T47D (cell line): ENCODE results near the gene WDR26.
"Not testable (repeated sequence)": the region's sequence is repeated elsewhere in the genome, so short reads cannot be mapped to it uniquely, and the experiment has no call there.

Experiments
- DNase-seq, 2 experiments: peaks; one replicate each; pipeline versions ENCODE4 v3.0.0 to v3.0.0-alpha.2; 2011 to 2012; ENCODE audit warnings: low read depth in 1 of 2, low spot score in 1 of 2
- JUND ChIP-seq: IDR thresholded peaks from 2 replicates; pipeline ENCODE4 v1.6.1; 2012; ENCODE audit warnings: low read depth
- in situ Hi-C: cut with HindIII; loops from 2 replicates; pipeline ENCODE4 v1.10.0; 2016; ENCODE audit warnings: low sequenced_read_pairs, low pct_unique_long_range_greater_than_20kb

WDR26 gene

GRCh38 chr1:224430511-224431113 lies 4.0 kb downstream of the WDR26 start:
- TF ChIP-seq JUND = no peak
- no peak for DNase-seq
- in situ Hi-C loops = no loop called here

DNA sequence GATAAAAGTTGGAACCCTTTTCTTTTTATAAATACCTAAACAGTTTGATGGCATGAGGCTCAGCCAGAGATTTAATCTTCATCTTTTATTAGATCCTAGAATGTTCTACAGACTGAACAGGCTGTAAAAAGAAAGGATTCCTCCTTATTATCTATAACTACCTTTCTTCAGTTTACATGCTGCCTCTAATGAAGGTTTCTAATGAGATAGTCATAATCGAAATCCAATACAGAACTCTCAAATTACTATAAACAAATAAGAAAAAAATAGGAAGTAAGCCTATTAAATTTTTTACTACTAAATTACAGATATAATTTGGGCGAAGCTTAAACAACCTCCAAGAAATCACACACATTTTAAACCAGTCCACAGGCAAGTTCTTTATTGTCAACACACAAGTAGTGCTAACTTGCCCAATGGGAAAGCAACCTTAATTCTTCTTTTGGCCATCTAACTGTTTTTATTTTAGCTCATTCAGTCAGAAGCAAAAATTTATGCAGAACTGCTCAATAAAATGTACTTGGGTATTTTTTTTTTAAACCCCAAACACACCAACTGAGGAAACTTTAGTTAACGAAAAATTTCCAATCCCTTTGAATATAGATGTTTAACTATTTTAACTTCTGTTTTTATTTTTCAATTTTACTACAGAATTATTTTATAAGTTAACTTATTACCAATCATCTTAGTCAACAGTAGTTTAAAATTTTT lies 4.8 kb downstream of the WDR26 start:
- in situ Hi-C loops = no loop called here
- DNase-seq = no peak
- TF ChIP-seq JUND = no peak

DNA sequence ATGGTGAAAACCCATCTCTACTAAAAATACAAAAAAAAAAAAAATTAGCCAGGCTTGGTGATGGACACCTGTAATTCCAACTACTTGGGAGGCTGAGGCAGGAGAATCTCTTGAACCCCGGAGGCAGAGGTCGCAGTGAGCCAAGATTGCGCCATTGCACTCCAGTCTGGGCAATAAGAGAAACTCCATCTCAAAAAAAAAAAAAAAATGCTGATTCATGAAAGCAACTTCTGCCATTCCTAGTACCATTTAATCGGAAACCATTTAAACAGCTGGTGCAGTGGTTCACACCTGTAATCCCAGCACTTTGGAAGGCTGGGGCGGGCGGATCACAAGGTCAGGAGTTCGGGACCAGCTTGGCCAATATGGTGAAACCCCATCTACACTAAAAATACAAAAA lies 5.9 kb downstream of the WDR26 start:
- DNase-seq, in situ Hi-C loops: not testable (repeated sequence)

DNA sequence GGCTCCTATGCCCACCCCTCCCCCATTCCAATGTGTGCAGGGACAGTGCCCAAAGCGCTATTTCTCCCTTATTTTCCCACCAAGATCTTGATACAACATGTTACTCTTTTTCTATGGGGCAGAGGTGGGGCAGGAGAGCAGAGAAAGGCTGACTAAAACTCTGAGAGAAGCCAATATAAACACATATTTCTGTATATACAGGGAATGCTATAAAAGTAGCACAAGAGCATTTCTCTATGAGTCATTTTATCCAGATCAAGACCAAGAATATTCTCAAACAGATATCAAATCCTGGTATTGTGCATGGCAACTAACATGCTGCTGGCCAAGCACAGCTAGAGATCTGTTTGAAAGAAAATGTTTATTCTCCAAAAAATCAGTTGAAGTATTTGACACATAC lies 7.3 kb downstream of the WDR26 start:
- DNase-seq = no peak
- in situ Hi-C loops = no loop called here
- no peak for TF ChIP-seq JUND

DNA sequence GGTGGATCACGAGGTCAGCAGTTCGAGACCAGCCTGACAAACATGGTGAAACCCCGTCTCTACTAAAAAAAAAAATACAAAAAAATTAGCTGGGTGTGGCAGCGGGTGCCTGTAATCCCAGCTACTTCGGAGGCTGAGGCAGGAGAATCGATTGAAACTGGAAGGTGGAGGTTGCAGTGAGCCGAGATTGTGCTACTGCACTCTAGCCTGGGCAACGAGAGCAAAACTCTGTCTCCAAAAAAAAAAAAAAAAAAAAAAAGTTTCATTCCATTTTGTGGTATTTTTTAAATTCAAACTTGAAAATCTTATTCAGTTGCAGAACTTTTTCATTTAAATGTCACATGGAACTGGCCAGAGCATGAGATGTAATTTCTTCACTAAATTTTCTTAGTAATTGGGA lies 7.7 kb downstream of the WDR26 start:
- in situ Hi-C loops, DNase-seq: not testable (repeated sequence)

DNA sequence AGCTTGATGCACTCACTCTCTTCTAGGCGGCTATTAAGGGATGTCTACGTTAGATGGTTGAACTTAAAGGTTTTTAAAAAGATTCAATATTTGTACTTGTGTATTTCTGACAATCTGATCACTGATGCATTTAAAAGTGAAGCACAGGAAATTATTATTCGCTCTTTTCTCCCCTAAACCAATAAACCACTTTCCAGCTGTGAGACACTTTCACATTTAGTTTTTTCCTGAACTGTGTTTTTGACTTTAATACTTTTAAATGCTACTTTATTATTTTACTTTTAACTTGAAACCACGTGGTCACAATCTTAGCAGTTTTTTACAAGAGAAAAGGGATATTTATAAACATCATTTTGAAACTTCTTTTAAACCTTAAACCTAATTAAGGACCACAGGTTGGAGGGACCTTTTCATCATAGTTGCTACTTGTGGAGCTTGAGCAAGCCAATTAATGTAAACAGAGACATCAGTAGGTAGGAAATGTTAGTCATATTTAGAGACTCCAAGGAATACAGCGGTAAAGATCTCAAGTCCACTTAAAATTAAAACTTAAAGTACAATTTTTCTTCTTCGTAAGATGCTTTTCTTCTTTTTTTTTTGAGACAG lies 9.2 kb downstream of the WDR26 start:
- no peak for DNase-seq
- in situ Hi-C loops = no loop called here
- TF ChIP-seq JUND = no peak

GRCh38 chr1:224420106-224420505 lies 14.5 kb downstream of the WDR26 start:
- in situ Hi-C loops = no loop called here
- TF ChIP-seq JUND = no peak
- no peak for DNase-seq

GRCh38 chr1:224411766-224412165 lies 22.8 kb downstream of the WDR26 start:
- no peak for TF ChIP-seq JUND
- DNase-seq = no peak
- in situ Hi-C loops = no loop called here

- in situ Hi-C loops = no loop called here
- no peak for DNase-seq
- TF ChIP-seq JUND = no peak
Measured at GRCh38 chr1:224408294-224408590, 26.4 kb downstream of the WDR26 start.

DNA sequence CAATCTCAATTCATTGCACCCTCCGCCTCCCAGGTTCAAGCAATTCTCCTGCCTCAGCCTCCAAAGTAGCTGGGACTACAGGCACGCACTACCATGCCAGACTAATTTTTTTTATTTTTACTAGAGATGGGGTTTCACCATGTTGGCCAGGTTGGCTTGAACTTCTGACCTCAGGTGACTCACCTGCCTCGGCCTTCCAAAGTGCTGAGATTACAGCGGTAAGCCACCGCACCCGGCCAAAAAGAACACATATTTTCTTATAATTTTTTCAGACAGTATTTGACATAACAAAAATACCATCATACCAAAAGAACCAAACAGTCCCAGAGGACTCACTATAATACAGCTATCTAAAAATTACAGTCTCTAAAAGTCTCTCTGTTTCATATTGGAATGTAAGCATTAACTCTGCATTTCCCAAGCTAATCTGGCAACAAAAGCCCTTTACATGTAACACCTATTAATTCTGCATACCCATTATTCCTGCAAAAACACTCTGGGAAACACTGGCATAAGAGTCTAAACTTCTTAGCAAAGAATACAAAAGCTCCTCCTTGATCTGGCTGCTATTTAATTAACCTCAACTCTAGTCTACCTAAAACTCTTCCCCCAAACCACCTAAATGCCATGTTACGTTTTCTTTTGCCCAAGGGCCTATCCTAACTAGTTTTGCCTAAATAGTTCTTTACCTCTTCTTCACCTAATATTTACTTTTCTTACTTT lies 26.9 kb downstream of the WDR26 start:
- TF ChIP-seq JUND = no peak
- DNase-seq = peak in 1 of 2 experiments; percentile 51
- in situ Hi-C loops = no loop called here

- in situ Hi-C loops = no loop called here
- TF ChIP-seq JUND = no peak
- DNase-seq = no peak
Measured at GRCh38 chr1:224406216-224406615, 28.4 kb downstream of the WDR26 start.

DNA sequence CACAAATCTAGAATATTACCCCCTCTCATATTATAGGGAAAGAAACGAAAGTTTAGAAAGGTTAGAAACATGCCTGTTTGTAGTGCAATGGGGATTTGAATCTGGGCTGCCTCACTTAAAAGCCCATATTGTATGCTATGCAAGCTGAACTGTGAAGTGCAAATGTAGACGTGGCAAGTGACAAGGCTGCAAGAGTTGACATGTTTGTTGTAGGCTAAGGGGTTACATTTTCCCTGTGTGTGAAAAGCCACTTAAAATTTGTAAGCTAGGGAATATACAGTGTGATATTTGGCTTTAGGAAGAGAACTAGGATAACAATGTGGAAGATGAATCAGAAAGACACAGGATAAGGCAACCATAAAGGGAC lies 29.0 kb downstream of the WDR26 start:
- TF ChIP-seq JUND = no peak
- in situ Hi-C loops = no loop called here
- DNase-seq = no peak

DNA sequence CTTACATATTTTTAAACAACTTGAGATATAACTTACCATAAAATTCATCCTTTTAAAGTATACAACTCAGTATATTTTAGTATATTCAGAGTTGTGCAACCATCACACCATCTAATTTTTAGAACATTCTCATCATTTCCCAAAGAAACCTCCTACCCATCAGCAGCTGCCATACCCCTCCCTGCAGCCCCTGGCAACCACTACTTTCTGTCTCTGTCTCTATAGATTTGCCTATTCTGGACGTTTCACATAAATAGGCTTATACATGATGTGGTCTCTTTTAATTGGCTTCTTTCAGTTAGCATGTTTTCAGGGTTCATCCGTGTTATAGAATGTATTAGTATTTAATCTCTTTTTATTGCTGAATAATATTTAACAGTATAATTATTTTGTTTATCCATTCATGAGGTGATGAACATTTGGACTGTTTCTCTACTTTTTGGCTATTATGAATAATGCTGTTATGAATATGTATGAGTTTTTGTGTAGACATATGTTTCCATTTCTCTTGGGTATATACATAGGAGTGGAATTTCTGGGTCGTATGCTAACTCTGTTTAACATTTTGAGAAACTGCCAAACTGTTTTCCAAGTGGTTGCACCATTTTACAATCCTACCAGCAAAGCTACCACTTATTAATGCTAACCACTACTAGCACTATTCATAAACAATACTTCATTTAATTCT lies 29.5 kb downstream of the WDR26 start:
- in situ Hi-C loops = no loop called here
- no peak for TF ChIP-seq JUND
- DNase-seq = no peak
